Panc1 (cell line): ENCODE measurements around the gene INTS11.

Experiments
- POLR2AphosphoS5 ChIP-seq: IDR thresholded peaks from 2 replicates; pipeline ENCODE4 v1.6.1; 2012; ENCODE audit warnings: mild to moderate bottlenecking, low read depth, low read length, moderate library complexity
- TF ChIP-seq, protein P1 (sequence below): fragments of 450-650 bp; IDR thresholded peaks from 2 replicates; pipeline ENCODE4 v1.5.1; 2017; ENCODE audit warnings: mild to moderate bottlenecking

DNA sequence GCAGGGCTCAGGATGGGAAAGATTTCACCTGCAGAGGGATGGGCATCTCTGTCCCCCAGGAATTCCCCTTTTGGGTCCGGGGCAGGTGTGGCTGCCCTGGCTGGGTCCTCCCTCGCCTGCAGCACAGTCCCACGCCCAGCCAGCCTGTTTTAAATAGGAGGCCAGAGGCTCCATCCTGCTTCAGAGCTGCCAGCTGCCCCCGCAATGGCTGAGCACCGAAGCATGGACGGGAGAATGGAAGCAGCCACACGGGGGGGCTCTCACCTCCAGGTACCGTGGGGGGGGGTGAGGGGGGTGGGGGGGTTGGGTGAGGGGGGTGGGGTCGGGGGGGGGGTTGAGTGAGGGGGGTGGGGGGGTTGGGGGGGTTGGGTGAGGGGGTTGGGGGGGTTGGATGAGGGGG lies 40.6 kb downstream of the INTS11 start:
- TF ChIP-seq POLR2AphosphoS5, result no peak
- TF ChIP-seq, protein P1, sequence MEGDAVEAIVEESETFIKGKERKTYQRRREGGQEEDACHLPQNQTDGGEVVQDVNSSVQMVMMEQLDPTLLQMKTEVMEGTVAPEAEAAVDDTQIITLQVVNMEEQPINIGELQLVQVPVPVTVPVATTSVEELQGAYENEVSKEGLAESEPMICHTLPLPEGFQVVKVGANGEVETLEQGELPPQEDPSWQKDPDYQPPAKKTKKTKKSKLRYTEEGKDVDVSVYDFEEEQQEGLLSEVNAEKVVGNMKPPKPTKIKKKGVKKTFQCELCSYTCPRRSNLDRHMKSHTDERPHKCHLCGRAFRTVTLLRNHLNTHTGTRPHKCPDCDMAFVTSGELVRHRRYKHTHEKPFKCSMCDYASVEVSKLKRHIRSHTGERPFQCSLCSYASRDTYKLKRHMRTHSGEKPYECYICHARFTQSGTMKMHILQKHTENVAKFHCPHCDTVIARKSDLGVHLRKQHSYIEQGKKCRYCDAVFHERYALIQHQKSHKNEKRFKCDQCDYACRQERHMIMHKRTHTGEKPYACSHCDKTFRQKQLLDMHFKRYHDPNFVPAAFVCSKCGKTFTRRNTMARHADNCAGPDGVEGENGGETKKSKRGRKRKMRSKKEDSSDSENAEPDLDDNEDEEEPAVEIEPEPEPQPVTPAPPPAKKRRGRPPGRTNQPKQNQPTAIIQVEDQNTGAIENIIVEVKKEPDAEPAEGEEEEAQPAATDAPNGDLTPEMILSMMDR, result no peak
